ENCODE data around the gene NACAD. TPM values are rescaled to one million over a fixed set of nuclear protein-coding genes. Genes with fewer than 3 reads are reported as not detected.

Gene NACAD
- total RNA-seq, 1 donor from 2014 or later = 0.39 TPM

DNA sequence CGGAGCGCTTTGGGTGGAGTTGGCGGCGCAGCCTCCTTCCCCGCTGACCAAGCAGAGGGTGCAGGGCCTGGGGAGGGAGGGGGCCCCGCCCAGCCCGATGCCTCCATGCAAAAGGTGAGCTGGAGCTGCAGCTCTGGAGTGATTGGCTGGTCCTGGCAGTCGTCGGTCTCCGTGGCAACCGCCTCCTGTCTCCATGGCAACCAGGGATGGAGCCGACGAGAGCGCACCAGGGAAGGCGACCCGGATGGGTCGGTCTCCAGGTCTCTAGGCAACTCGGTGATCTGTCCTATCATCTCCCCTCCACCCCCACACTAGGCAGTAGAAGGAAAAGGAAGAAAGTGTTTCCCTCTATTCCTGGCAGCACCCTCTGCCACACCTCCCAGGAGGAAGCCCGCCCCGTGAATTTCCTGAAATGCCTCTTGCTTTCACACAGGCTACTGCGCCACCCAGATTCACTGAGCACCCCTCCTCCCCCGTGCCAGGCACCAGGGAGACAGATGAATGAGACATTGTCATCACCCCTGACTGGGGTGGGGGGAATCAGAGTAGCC, 647 bp upstream of the NACAD start:
- DNase-seq (ENCODE audit: low read depth in 2 of 2) = peak; percentile 17 to 33

- no peak for DNase-seq (ENCODE audit: low read depth in 2 of 2)
These were observed 545 bp downstream of the NACAD start for GRCh38 chr7:45088146-45088701.

DNA sequence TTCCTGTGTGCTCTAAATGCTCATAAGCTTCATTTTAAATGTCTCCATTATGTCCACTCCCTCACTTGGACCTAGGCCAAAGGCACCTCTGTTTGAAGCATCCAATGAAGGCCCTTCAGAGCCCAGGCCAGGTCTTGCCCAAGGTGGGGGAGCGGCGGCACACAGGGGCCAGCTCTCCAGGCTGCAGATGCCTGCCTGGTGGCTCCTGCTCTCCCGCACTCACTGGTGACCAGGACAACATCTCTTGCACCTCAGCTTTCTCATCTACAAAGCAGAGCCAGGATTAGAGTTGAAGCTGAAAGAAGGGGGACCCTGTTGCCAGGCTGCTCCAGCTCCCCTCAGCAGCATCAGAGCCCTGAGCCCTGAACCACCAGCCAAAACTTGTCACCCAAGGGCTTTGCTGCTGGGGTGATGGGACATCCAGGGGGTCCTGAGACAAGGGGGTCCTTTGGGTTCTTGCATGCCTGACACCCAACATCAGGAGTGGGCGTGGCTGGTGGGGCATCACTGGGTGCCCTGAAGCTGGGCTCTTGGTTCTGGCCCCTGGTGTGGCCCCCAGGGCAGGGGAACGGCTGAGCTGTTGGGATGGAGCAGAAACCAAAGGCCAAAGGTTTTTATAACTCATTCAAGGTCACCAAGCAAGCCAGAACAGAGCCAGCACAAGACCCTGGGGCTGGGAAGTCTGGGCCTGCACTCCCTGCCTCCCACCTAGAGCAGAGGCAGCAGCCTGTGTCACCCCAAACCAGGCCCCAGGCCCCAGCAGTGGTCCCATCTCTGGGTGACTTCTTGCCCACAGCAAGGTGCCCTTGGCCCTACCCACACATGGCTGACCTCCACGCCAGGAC, 1.2 kb downstream of the NACAD start:
- DNase-seq (ENCODE audit: low read depth in 2 of 2) = no peak

DNA sequence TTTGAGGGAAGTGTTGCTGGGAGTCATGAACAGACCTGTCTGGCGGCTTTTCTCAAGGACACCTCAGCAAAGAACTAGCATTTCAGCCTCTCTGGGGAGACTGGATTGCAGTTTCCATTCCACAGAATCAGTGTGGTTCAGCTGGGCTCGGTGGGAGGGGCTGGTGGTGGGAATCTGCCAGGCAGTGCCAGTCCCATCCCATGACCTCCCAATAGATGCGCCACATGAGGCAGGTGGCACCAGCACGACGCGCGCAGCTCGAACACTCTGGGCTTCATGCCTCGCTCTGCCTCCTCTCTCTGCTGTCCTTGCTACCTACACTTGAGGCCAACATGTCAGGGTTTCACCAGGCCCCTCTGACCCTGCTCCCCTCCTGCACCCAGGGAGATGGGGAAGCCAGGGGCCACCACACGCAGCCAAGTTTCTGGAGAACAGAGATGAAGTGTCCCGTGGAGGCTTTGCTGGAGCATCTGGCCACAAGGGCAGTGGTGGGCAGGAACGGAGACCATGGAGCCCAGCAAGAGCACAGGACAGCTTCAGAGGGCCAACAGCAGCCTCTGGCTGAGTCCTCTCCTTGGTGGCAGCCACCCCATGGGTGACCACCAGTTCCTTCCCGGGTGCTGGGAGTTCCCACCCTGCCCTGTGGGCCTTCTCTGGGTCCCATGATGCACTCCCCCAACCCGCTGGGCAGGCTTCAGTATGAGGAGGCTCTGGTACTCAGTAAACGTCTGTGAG, 2.3 kb downstream of the NACAD start:
- no peak for DNase-seq (ENCODE audit: low read depth in 2 of 2)

GRCh38 chr7:45085619-45086200, 3.1 kb downstream of the NACAD start:
- DNase-seq (ENCODE audit: low read depth in 2 of 2) = no peak

- no peak for DNase-seq (ENCODE audit: low read depth in 2 of 2)
These were observed 3.7 kb downstream of the NACAD start for GRCh38 chr7:45084901-45085618.

- DNase-seq (ENCODE audit: low read depth in 2 of 2) = no peak
These were observed 4.4 kb downstream of the NACAD start for GRCh38 chr7:45084336-45084735.

DNA sequence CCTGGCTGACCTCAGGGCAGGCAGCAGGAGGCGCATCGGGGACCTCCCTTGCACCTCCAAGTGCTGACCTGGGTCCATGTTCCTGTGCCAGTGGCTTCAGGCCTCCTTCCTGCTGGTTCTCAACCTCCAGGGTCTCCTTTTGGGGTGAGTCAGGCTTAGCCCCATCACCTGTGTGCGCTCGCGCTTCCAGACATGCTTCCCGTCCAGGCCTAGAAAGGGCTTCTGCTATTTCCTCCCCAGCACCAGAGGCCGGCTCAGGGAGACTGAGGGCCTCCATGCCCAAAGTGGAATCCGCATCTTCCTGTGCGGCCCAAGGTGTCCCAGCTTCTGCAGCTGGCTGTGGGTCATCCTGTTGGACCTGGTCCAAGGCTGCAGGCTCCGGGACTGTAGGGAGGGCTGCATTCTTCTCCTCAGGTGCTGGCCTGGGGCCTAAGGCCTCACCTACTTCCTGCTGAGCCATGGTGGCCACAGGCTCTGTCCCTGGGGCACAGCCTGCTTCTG, 5.9 kb downstream of the NACAD start:
- DNase-seq (ENCODE audit: low read depth in 2 of 2) = no peak

DNA sequence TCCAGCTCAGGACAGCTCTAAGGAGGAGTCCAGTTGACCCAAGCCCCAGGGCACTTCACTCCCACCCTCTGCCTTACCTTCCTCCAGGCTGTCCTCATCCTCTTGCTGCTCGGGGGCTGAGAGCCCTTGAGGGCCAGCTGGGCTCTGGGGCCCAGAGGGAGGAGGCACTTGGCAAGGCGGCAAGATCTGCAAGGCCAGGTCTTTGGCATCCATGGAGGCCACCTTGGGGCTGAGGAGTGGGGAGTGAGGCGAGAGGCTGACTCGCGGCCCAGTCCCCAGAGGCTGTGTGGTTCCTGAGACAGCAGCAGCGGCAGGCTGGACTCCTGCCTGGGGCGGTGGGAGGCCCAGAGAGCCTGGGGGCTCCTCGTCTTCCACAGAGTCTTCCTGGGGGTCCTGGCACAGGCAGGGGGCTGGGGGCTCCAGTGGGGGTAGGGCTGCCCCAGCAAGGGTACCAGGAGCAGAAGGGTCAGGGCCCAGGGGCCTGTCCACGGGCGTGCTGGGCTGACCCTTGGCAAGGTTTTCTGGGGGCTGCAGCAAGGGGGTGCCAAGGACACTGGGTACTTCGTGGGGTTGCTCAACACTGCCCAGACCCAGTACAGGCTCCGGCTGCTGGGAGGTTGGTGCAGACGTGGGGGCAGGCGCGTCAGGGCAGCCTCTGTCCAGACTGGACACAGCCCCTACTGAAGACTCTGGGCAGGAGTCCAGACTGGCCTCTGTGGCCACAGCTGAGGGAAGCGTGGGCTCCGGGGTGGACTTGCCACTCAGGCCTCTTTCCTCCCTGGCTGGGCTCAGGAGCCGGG, 6.5 kb downstream of the NACAD start:
- no peak for DNase-seq (ENCODE audit: low read depth in 2 of 2)

GRCh38 chr7:45081670-45081974, 7.1 kb downstream of the NACAD start:
- no peak for DNase-seq (ENCODE audit: low read depth in 2 of 2)

- DNase-seq (ENCODE audit: low read depth in 2 of 2) = no peak
These were observed 7.7 kb downstream of the NACAD start for GRCh38 chr7:45080958-45081669.

GRCh38 chr7:45080265-45080957, 8.4 kb downstream of the NACAD start:
- no peak for DNase-seq (ENCODE audit: low read depth in 2 of 2)

GRCh38 chr7:45078125-45078681, 10.6 kb downstream of the NACAD start:
- no peak for DNase-seq (ENCODE audit: low read depth in 2 of 2)

DNA sequence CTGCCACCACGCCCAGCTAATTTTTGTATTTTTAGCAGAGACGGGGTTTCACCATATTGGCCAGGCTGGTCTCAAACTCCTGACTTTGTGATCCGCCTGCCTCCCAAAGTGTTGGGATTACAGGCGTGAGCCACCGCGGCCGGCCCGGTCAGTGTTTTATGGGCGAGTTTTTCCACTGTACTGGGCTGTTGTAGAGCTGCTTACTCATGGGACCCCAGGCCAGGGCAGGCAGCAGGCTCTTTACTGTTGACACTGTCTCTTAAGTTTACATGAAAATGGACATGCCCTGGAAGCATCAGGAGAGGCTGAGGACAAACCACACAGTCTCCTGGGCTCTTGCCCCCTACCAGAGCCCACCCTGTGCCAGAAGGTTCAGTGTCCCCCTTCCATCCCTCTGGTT, 11.2 kb downstream of the NACAD start:
- no peak for DNase-seq (ENCODE audit: low read depth in 2 of 2)

DNA sequence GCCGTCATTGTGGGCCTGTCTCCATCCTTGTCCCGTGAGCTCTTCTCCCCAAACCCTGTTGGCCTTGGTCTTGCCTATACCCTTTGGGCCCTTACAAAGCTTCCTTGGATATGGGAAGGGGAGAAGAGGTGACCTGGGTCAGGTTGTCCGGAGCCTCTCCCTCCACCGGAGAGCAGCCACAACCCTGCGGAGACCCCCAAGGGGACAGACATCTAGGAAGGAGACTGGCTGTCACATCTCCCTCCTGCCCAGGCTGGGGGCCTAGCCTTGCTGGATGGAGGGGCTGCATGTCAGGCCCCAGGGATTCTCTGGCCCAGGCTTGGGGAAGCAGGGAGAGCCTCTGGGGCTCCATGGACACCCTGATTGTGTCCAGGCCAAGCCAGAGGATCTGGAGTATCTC, 11.8 kb downstream of the NACAD start:
- no peak for DNase-seq (ENCODE audit: low read depth in 2 of 2)

- DNase-seq (ENCODE audit: low read depth in 2 of 2) = no peak
These were observed 12.6 kb downstream of the NACAD start for GRCh38 chr7:45075871-45076796.

- DNase-seq (ENCODE audit: low read depth in 2 of 2) = no peak
These were observed 13.5 kb downstream of the NACAD start for GRCh38 chr7:45075355-45075644.

Measured in dermis microvascular lymphatic vessel endothelial cell (primary cell).